Psoas muscle (tissue), 8 donors: Measurements from ENCODE around the gene MTPN. TPM values are rescaled to one million over a fixed set of nuclear protein-coding genes. Genes with fewer than 3 reads are reported as not detected.

Source experiments
- ATAC-seq, 4 donors: fragments of 200-7000 bp; cut with Tn5 transposase; one replicate each; pipeline ENCODE4 v1.9.1; 2020; ENCODE audit warnings: moderate library complexity in 3 of 4, mild to moderate bottlenecking in 2 of 4
- DNase-seq, 2 donors: peaks; one replicate each; pipeline ENCODE4 v3.0.0-alpha.2; 2020
- H3K27ac ChIP-seq: fragments of 200-600 bp; one replicate; pipeline ENCODE4 v1.8.0; 2022
- H3K27me3 ChIP-seq, 3 donors: fragments of 200-600 bp in 1 of 3; one replicate each; pipeline versions ENCODE4 v1.6.1 to v1.8.0; 2013 to 2022; ENCODE audit warnings: low read length in 2 of 3, mild to moderate bottlenecking in 2 of 3, moderate library complexity in 1 of 3; ENCODE audit not compliant: insufficient read depth in 3 of 3
- H3K36me3 ChIP-seq, 2 donors: fragments of 200-600 bp in 1 of 2; one replicate each; pipeline versions ENCODE4 v1.6.1 to v1.8.0; 2013 to 2022; ENCODE audit warnings: low read depth in 1 of 2, mild to moderate bottlenecking in 1 of 2, moderate library complexity in 1 of 2; ENCODE audit not compliant: insufficient read depth in 1 of 2
- H3K4me1 ChIP-seq: fragments of 200-600 bp; one replicate; pipeline ENCODE4 v1.8.0; 2022
- H3K4me3 ChIP-seq: fragments of 200-600 bp; one replicate; pipeline ENCODE4 v1.8.0; 2022; ENCODE audit warnings: mild to moderate bottlenecking
- H3K9me3 ChIP-seq: fragments of 200-600 bp; one replicate; pipeline ENCODE4 v1.8.0; 2022
- WGBS, 3 donors: extraction: QIAGEN DNeasy Blood & Tissue Kit; methylation state at CpG; one replicate each; pipeline versions ENCODE4 v1.1.6 to v1.1.7; 2013; 5-methylcytosine and 5-hydroxymethylcytosine counted together
- intact Hi-C, 2 donors: fragments of 100-400 bp; cut with DNase I; formaldehyde crosslinking; loops; one replicate each; pipeline versions ENCODE4 v1.11.0 to v1.14.2; 2022
- polyA plus RNA-seq, 3 donors: library from polyadenylated mRNA; stranded (reverse); fragments of 200-250 nt; gene quantifications; one replicate each; pipeline ENCODE4 v1.2.3, GENCODE V29; 2013
- total RNA-seq, 4 donors: library from RNA; stranded (reverse); fragmentation: NEBNext Ultra II Directional in 2 of 4; extraction: Animal tissue kit (Norgen Biotek cat#: 25700) in 2 of 4; gene quantifications; one replicate each; pipeline versions ENCODE4 v1.2.1 to v1.2.4, GENCODE V29; 2021 to 2023
- TF ChIP-seq, protein P1 (sequence below): fragments of 200-600 bp; IDR thresholded peaks from one replicate; pipeline ENCODE4 v1.8.0; 2022; ENCODE audit warnings: antibody characterized with exemption
- donor health status: healthy with polysubstance abuse.
- donor health status: DM: no; HTN: no; CAD: no; lungs with moderate emphysema.
- donor health status: Bipolar disorder and iron deficiency.
- donor health status: healthy.
- donor health status: DM: yes; HTN: yes; CAD: no.
- donor health status: DM: no; HTN: no; CAD: no.
- donor health status: DM: no; HTN: no; CAD: no.
- donor health status: DM: yes; HTN: yes; CAD: no.

Gene MTPN
- total and polyA plus RNA-seq, 7 donors: 41.4 to 107 (median 62.4) TPM

DNA sequence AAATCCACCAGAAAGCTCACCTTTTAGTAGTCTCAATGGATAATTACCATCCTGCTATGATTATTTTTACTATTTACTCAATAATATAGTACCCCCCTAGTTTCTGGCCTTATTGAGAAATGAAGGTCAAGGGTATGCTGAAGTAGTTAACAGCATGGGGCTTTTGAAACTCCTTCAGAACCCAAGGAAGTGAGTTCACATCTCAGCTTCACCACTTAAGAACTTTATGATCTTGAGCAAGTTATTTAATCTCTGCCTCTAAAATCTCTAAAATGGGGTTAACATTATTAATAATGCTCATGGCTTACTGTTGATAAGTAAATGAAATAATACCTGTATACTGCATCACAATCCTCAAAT, 5.8 kb downstream of the MTPN start:
- no peaks in the 10 kb centered on the region for H3K9me3 ChIP-seq
- intact Hi-C loops: loop anchor here in 1 of 2 donors (10.0 kb wide), 1 partner anchor 307 kb away; the partner anchor contains the start of gene STMP1
- H3K4me1 ChIP-seq: peaks cover 34% of the 10 kb centered on the region
- TF ChIP-seq, protein P1, sequence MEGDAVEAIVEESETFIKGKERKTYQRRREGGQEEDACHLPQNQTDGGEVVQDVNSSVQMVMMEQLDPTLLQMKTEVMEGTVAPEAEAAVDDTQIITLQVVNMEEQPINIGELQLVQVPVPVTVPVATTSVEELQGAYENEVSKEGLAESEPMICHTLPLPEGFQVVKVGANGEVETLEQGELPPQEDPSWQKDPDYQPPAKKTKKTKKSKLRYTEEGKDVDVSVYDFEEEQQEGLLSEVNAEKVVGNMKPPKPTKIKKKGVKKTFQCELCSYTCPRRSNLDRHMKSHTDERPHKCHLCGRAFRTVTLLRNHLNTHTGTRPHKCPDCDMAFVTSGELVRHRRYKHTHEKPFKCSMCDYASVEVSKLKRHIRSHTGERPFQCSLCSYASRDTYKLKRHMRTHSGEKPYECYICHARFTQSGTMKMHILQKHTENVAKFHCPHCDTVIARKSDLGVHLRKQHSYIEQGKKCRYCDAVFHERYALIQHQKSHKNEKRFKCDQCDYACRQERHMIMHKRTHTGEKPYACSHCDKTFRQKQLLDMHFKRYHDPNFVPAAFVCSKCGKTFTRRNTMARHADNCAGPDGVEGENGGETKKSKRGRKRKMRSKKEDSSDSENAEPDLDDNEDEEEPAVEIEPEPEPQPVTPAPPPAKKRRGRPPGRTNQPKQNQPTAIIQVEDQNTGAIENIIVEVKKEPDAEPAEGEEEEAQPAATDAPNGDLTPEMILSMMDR: no peak
- H3K27ac ChIP-seq: no peak overlapping the region
- peaks cover 0 to 28% of the 10 kb centered on the region in 2 donors for H3K36me3 ChIP-seq
- no peak overlapping the region for H3K4me3 ChIP-seq
- H3K27me3 ChIP-seq: no peaks in the 10 kb centered on the region
- no peak for ATAC-seq
- DNase-seq: no peak

DNA sequence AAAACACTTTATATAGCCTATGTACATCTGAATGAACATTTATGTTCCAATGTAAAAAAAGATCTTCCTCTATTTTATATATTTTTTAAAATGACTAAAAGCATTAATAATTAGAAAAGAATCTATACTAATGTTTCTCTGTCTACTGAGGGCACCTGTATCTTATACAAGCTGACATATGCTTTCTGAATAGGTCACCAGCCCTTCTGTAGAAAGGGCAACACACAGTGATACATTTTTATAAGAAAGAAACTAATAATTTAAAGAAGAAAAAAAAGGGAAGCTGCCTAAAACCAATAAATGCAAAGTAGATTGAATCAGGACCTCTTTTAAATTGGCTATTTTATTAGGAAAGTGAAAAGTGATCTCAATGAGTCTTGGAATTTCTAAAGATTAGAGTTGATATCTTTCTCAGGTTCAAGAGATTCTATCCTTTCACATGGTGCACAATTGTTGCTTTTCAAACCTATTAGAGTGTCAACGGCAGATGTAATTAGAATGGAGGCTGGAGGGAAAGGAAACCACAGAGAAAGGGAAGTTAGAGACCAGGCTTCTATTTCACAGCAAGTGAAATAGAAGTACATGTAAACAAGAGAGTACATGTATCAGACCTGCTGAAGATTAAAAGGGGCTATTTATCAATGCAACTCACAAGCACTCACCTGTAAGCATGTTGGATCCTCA, 6.3 kb downstream of the MTPN start:
- WGBS, 3 donors: 67 to 68% (median 68%) methylated on average over 1 of the region's 1 CpG
- Histone ChIP-seq H3K36me3 (peaks cover 0 to 28% of the 10 kb centered on the region in 2 donors), H3K27me3 (no peaks in the 10 kb centered on the region), H3K4me3 (no peak overlapping the region), H3K27ac (no peak overlapping the region), H3K4me1 (peaks cover 35% of the 10 kb centered on the region), H3K9me3 (no peaks in the 10 kb centered on the region)
- ATAC-seq: no peak
- TF ChIP-seq, protein P1: no peak
- DNase-seq: no peak
- intact Hi-C loops: loop anchor here in 1 of 2 donors (10.0 kb wide), 1 partner anchor 306 kb away; the partner anchor contains the start of gene STMP1

DNA sequence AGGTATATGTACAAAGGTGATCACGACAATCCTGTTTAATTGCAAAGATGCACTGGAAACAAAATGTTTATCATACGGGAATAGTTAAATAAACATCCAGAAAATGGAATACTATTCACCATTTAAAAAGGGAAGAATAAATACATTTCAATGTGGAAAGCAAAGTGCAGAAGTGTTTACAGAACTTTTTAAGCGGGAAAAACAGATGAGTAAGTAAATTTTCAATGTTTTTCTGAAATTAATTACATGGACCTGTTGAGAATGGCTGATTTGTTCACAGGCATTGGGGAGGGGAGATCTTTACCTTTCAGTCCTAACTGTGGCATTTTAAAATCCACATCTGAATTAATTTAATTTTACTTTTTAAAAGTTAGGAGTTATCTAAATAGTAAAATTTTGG, 7.1 kb downstream of the MTPN start:
- WGBS, 3 donors: 82 to 98% (median 97%) methylated on average over 3 of the region's 3 CpGs
- Histone ChIP-seq H3K36me3 (peaks cover 0 to 24% of the 10 kb centered on the region in 2 donors), H3K4me1 (peaks cover 30% of the 10 kb centered on the region), H3K9me3 (no peaks in the 10 kb centered on the region), H3K27me3 (no peaks in the 10 kb centered on the region), H3K4me3 (no peak overlapping the region), H3K27ac (no peak overlapping the region)
- ATAC-seq (no peak), DNase-seq (no peak)
- intact Hi-C loops: loop anchor here in 1 of 2 donors (10.0 kb wide), 1 partner anchor 305 kb away; the partner anchor contains the start of gene STMP1
- TF ChIP-seq, protein P1: no peak

DNA sequence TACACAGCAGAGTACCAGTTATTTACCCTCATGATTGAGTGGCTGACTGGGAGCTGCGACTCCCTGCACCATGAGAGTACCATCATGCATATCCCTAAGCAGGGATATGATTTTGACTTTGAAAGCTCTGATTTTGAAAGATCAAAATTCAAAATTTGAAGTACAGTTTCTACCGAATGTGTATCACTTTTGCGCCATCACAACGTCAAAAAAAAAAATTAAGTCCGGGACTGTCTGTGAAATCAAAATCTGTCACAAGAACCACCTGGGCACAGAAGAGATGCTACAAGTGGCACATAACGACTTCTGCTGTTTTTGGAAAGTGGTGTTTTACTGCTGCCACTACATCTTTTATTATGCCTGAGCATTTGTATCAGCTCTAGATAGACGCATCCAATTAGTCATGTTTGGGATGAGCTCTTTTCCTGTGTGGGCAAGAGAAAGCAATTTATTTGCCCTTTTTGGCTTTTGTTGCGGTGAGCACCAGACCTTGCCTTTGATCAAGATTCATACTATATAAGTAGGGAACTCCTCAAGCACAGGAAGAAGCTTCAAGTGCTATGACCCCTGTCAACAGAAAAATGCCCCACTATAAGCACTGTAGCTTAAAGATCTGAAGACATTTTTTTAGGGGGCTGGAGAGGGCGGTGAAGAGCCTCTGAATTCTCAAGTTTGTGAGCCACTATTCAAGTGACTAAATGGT, 10.7 kb downstream of the MTPN start:
- Histone ChIP-seq H3K4me1 (peaks cover 22% of the 10 kb centered on the region), H3K9me3 (no peaks in the 10 kb centered on the region), H3K27me3 (no peaks in the 10 kb centered on the region), H3K4me3 (no peak overlapping the region), H3K27ac (no peak overlapping the region), H3K36me3 (peaks cover 0 to 14% of the 10 kb centered on the region in 2 donors)
- no peak for ATAC-seq
- intact Hi-C loops: no loop called here
- TF ChIP-seq, protein P1: no peak
- 83 to 92% (median 89%) methylated on average over 9 of the region's 9 CpGs for WGBS, 3 donors
- no peak for DNase-seq
